ENCODE measurements around the gene KLF2.

- TF ChIP-seq EZH2 (IDR thresholded peaks at IDR 0.05; ENCODE audit: low read length, unreplicated experiment) (no peak), CTCF (conservative IDR thresholded peaks at IDR 0.05; ENCODE audit: low read depth, low read length) (no peak)
Measured at GRCh38 chr19:16298334-16298733, 26.3 kb upstream of the KLF2 start.

Data from PC-3 (cell line).